LoVo (cell line): ENCODE data around the gene YLPM1.

ENCODE experiments used
- DNase-seq: peaks from one replicate; pipeline ENCODE4 v3.0.0-alpha.2; 2016; ENCODE audit warnings: low spot score

Gene YLPM1

GRCh38 chr14:74786796-74787315, 23.7 kb downstream of the YLPM1 start:
- DNase-seq, result no peak

- no peak for DNase-seq
Measured at GRCh38 chr14:74792249-74793039, 29.3 kb downstream of the YLPM1 start.

DNA sequence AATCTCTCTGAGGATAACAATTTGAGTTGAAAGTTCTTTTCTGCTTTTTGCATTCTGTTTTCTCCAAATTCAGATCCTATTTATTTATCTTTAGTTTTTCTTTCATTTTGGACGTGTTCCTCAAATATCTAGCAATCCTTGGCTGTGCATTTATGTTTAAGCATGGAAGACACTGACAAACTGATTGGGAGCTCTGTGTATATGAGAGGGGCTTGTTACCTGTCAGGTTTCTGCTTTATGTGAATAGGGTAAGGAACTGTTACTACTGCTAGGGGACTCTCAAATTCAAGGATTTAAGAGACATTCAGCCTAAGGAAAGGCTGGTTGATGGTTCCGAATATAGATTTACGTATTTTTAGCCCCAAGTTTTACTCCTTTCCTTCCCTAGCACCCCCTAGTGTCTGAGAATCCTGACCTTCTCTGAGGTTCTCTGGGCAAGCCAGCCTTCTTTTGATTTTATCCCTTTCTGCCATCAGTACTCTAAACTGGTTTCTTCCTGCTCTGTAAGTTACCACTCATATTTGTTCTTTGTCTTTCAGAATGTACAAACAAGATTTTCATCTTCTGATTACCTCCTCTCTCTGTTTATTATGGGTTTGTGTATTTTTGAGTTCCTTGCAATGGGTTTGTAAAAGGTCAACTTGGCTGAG, 30.5 kb downstream of the YLPM1 start:
- DNase-seq, result no peak

DNA sequence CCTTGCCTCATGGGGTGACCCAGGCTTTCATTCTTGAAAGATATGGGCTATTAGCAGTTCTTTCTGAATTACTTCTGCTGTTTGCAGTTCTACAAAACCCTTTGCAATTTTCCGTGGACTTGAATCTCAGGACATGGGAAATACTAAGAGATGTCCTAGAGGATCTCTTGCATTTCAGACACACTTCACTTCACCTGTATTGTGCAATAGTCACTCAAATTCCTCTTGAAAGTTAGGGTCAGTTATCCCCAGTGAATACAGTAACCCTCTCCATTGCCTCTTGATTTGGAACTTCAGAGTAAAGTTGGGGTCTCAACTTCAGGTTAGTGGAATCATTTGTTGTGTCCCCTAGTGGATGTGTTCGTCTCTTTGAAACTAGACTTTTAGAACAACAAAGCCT, 31.8 kb downstream of the YLPM1 start:
- DNase-seq, result no peak

DNA sequence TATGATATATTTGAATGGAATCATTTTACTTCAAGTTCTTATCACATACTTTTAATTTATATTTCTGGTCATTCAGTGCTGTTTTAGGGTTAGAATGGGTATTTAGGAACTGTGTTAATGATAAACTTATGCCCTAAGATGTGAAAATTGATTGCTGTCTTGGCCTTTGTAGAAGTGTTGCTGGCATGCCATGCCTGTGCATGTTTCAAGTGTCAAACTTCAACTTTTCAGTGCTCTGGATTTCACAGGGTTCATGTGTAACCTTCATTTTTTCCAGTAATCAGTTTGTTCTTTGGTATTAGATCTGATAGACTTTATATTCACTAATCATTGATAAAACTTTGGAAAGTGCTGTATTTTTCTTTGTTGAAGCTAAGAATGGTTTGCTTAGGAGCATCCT, 36.6 kb downstream of the YLPM1 start:
- DNase-seq, result no peak

DNA sequence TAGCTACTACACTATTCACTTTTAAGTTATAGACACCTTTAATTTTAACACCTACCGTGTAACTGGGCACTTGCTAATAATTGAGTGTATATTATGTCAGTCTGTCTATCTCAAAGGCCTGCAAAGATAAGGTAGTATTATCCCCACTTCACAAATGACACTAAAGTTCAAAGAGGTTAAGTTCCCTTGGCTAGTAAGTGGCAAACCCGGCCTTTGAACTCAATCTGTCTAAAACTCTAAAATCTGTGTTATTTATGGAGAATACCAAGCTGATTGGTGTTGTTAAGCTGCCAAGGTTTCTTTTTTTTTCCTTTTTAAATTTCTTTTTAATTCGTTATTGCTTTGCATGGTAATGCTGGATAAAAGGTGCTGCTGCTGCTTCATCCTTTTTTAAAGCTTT, 37.7 kb downstream of the YLPM1 start:
- DNase-seq, result no peak

- no peak for DNase-seq
Measured at GRCh38 chr14:74801396-74801795, 38.3 kb downstream of the YLPM1 start.

- DNase-seq, result no peak
Measured at GRCh38 chr14:74804219-74804825, 41.2 kb downstream of the YLPM1 start.

DNA sequence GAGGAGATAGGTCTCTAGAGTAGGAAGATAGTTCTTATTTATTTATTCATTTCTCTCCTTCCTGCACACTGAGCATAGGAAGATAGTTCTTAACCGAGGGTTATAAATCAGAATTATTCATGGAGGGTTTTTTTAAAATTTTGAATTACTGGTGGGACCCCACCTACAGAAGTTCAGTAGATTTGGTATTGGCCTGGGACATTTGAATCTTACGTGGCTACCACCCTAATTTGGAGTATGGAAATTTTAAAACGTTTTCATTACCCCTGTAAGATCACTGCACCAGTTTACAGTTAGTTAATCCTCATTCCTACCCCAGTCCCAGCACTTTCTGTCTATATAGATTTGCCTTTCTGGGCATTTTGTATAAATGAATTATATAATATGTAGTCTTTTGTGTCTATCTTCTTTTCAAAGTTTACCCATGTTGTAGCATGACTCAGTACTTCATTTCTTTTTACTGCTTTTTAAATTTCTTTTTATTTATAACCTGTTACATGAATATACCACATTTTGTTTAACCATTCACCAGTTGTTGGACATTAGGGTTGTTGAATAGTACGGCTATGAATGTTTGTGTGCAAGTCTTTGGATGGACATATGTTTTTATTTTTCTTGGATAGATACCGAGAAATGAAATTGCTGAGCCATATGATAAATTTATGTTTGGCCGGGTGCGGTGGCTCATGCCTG, 44.9 kb downstream of the YLPM1 start:
- no peak for DNase-seq

DNA sequence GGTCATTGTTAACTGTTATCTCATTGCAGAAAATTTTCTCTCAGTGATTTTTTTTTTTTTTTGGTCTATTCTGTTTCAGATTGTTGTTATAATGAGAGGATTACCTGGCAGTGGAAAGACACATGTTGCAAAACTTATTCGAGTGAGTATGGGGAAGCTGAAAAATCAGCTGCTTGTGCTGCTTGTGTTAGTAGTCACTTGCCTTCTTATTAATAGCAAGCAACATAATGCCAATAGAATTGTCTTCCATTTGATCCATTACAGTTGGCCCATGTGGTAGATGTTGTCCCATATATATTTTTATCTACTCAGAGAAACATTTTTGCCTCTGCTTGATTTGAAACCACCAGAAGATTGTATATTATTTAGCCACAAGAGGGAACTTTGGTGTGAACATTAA, 53.0 kb downstream of the YLPM1 start:
- DNase-seq, result no peak

- no peak for DNase-seq
Measured at GRCh38 chr14:74820288-74820687, 57.2 kb downstream of the YLPM1 start.

GRCh38 chr14:74821267-74821915, 58.3 kb downstream of the YLPM1 start:
- no peak for DNase-seq

- DNase-seq, result no peak
Measured at GRCh38 chr14:74824997-74825396, 61.9 kb downstream of the YLPM1 start.

DNA sequence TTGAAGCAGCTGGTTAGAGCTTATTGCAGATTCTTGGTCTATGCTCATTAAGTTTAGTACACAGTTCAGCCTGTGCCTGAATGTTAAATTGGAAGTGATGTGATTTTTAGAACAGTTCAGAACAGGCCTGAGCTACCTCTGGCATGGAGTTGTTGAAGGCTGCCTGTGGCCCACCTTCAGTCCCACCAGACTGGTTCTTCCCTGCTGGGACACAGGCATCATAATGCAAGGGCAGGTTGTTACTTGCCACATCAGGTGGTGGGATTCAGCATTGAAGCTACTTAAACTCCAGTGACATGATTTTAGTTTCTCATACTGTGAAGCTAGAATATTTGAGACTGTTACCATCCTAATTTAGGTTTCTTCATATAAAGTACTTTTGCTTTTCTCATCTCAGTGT, 63.5 kb downstream of the YLPM1 start:
- DNase-seq, result no peak

DNA sequence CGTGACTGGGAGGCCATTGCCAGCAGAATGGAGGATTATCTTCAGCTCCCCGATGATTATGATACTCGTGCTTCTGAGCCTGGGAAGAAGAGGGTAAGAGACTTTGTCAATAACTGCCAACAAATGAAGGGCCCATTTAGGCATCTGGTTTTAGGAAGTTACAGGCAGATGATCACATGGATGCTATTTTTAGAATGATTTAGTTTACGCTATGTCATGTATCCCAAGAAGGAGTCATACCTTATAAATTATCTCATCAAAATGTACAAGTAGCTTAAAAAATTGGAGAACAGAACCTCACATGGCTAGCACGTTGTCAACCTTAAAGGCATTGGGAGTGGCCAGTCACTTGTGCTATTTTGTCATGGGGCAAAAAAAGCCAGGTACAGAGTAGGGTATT, 66.1 kb downstream of the YLPM1 start:
- DNase-seq, result no peak

DNA sequence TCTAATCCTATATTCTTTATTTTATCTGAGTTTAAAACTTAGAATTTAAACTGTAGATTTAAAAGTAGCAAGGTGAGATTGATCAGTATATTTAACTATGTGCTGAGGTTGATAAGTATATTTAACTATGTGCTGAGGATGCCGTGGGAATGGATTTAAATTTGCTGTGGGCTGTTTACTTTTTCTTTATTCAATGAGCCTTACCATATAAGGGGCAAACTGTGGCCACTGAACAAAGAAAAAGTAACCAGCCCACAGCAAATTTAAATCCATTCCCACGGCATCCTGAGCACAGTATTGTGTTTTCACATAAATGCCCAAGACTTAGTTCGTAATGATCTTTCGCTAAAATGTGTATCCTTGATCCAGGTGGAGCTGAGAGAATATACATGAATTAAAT, 69.7 kb downstream of the YLPM1 start:
- no peak for DNase-seq

- no peak for DNase-seq
Measured at GRCh38 chr14:74834692-74835392, 71.7 kb downstream of the YLPM1 start.

DNA sequence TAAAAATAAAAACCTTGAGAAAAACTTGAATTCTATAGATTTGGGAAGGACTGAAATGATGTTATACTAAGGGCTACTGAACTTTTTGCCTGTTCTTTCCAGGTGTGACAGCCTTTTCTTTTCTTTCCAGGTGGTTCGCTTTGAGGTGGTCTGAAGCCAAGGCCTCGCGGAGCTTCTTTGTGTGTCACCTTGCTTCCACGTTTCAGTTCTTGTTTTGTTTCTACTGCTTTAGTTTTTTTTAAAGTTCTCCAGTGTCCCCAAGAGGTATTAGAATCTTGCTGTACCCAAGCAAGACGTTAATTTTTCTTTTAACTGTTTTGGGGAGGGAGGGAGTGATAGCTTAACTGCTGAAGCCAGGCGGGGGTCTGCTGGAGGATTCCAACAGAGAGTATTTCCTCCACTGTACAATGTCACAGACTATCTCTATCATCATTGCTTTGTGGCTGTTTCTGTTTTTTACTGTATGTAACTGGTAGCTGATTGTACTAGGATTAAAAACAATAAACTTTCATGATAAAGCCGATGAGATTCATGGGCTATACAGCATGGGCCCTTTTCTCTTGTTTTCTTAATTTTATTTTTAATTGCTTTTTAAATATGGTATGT, 72.6 kb downstream of the YLPM1 start:
- no peak for DNase-seq

- DNase-seq, result no peak
Measured at GRCh38 chr14:74836251-74836960, 73.3 kb downstream of the YLPM1 start.

DNA sequence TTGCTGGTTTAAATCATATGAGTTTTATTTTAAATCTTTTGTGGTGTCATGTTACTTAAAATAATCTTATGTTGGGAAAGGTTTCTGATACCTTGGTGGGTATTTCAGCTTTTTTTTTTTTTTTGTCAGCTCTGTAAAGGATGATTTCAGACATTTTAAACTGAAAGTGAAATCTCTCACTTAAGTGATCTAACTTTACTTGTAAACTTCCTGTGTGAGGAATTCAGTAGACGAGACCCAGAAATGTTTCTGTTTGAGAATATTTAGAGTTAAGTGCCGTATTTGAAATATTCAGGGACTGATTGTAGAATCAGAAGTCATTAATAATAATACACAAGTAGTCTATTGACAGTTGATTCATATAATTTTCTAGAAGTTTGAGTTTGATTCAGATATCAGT, 75.0 kb downstream of the YLPM1 start:
- DNase-seq, result no peak
